ENCODE results near the gene CLRN3. TPM values are rescaled to one million over a fixed set of nuclear protein-coding genes. Genes with fewer than 3 reads are reported as not detected.

The CLRN3 gene
- total and polyA plus RNA-seq, 3 donors from 2014 or later, result 0.55 TPM; not detected in 2

DNA sequence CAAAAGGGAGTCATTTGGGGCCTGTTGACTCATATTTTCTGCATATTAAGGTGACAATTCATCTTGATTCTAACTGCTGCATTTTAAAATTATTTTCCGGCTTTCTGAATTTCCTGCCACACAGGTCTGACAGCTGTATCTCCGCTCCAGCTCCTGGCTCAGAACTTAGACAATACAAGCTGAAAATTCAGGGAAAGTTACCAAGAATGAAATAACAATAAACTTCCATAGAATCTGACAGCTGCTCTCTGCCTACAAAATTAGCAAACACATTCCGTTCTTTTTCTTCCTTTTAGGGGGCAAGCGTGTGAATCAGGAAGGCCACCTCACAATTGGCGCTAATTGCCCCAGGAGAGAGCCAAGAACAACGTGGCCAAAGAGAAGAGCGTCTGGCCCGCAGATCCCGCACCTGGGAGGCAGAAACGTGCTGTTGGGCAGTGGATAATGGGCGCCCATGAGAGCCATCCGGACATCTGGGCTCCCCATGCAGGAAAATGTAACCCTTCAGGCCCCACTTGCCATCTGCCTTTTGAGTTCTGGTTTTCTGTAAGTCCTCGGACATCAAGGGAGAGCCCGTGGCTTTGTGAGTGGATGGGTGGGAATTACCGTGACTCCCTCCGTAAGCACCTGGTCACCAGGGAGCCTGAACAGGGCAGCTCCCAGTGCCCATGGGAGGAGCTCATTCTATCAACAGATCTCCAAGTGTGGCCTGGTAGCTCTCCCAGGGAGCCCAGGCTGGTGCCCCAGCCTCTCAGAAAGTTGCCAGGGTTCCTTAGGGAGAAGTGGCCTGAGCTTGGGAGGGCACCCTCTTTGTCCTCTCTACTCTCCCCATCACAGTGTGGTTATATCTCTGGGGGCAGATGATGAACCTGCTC, 5.0 kb downstream of the CLRN3 start:
- no peaks in the 10 kb centered on the region for H3K9me3 ChIP-seq
- 78 to 79% methylated on average over 14 to 16 of the region's 16 CpGs for WGBS, 2 donors
- no peaks in the 10 kb centered on the region for H3K27me3 ChIP-seq
- intact Hi-C loops (cut with DNase I; ENCODE audit: low total_unique reads), result no loop called here
- TF ChIP-seq CTCF (IDR thresholded peaks at IDR 0.05), result no peak
- DNase-seq, result no peak
- H3K4me3 ChIP-seq, result no peak overlapping the region
- no peaks in the 10 kb centered on the region for H3K4me1 ChIP-seq
- no peak overlapping the region for H3K27ac ChIP-seq
- H3K36me3 ChIP-seq (ENCODE audit: low read depth, missing control alignments), result no peaks in the 10 kb centered on the region

DNA sequence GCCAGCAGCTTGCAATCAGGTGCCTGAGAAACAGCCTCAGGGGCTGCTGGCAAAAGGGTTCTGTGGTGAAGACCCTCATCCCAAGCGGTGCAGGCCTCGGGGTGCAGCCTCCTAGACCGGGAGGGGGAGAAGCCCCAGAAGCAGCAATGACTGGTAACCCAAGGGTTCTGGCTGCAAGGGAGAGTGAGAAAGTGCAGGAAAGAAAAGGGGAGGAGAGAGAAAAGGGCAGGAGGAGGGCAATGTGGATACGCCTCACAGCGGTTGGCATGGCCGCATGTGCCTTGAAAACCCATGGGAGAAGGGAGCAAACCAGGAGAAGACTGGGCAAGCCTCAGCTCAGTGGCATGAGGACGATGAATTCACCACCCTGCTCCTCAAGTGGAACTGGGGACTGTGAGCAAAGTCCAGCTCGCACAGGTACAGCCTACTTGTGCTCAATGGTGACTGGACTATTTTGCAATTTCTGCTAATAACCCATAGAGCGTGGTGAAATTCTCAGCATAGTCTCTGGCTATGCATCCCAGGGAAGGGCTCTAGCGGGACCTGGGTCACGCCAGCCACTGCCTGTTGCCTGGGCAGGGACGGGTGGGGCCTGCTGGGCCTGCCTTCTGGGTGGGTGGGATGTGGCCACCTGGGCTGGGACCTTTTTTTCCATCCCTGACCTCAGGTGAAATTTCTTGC, 6.2 kb downstream of the CLRN3 start:
- no peaks in the 10 kb centered on the region for H3K9me3 ChIP-seq
- WGBS, 2 donors, result 90 to 93% methylated on average over 11 to 12 of the region's 12 CpGs
- TF ChIP-seq CTCF (IDR thresholded peaks at IDR 0.05) (no peak), POLR2A (IDR thresholded peaks at IDR 0.05) (no peak)
- no peak overlapping the region for H3K27ac ChIP-seq
- no peaks in the 10 kb centered on the region for H3K4me1 ChIP-seq
- H3K36me3 ChIP-seq (ENCODE audit: low read depth, missing control alignments), result no peaks in the 10 kb centered on the region
- no peak overlapping the region for H3K4me3 ChIP-seq
- H3K27me3 ChIP-seq, result no peaks in the 10 kb centered on the region
- no peak for DNase-seq
- intact Hi-C loops (cut with DNase I; ENCODE audit: low total_unique reads), result no loop called here

GRCh38 chr10:127884501-127884900, 8.2 kb downstream of the CLRN3 start:
- no peaks in the 10 kb centered on the region for H3K4me1 ChIP-seq
- WGBS, 2 donors, result 79 to 91% methylated on average over 5 of the region's 5 CpGs
- intact Hi-C loops (cut with DNase I; ENCODE audit: low total_unique reads), result no loop called here

GRCh38 chr10:127883516-127883915, 9.2 kb downstream of the CLRN3 start:
- TF ChIP-seq POLR2A (IDR thresholded peaks at IDR 0.05) (no peak), CTCF (IDR thresholded peaks at IDR 0.05) (no peak)
- no peaks in the 10 kb centered on the region for H3K27me3 ChIP-seq
- no peak overlapping the region for H3K27ac ChIP-seq
- no peak overlapping the region for H3K4me3 ChIP-seq
- no peaks in the 10 kb centered on the region for H3K9me3 ChIP-seq
- intact Hi-C loops (cut with DNase I; ENCODE audit: low total_unique reads), result no loop called here
- no peaks in the 10 kb centered on the region for H3K4me1 ChIP-seq
- 87 to 94% methylated on average over 10 of the region's 10 CpGs for WGBS, 2 donors
- H3K36me3 ChIP-seq (ENCODE audit: low read depth, missing control alignments), result no peaks in the 10 kb centered on the region
- no peak for DNase-seq

More at GRCh38 chr10:127884501-127884900, 8.2 kb downstream of the CLRN3 start:
- no peak for DNase-seq
- no peaks in the 10 kb centered on the region for H3K36me3 ChIP-seq (ENCODE audit: low read depth, missing control alignments)
- no peaks in the 10 kb centered on the region for H3K27me3 ChIP-seq
- TF ChIP-seq POLR2A (IDR thresholded peaks at IDR 0.05), result no peak
- TF ChIP-seq CTCF (IDR thresholded peaks at IDR 0.05), result no peak
- H3K4me3 ChIP-seq, result no peak overlapping the region
- no peaks in the 10 kb centered on the region for H3K9me3 ChIP-seq
- no peak overlapping the region for H3K27ac ChIP-seq
